HEK293 (cell line): ENCODE data around the gene C8A.
A peak's percentile ranks its signal among the peaks of the same experiment; 100 is the strongest.

ENCODE experiments used
- CTCF ChIA-PET: fragments of 350-600 bp; formaldehyde crosslinking; extraction: SDS; loops from one replicate; lab custom pipeline; 2021; ENCODE audit warnings: antibody characterized with exemption; lab: Yijun Ruan, JAX
- POLR2A ChIA-PET: fragments of 300-600 bp; formaldehyde crosslinking; extraction: SDS; loops from one replicate; lab custom pipeline; 2020; ENCODE audit warnings: antibody characterized with exemption, inconsistent platforms; lab: Yijun Ruan, JAX
- H3K27ac ChIP-seq: fragments of 200-500 bp; sonication (Bioruptor generic); 2 replicates; pipeline ENCODE4 v1.5.1; 2014; ENCODE audit warnings: low read depth, low read length, control low read depth, inconsistent platforms; ENCODE audit errors: extremely low read depth
- H3K36me3 ChIP-seq, 2 experiments: fragments of 200-500 bp in 1 of 2; sonication (Bioruptor generic) in 1 of 2; 1 replicate in 1 of 2; 2 replicates in 1 of 2; pipeline ENCODE4 v1.5.1; 2014 to 2017; ENCODE audit warnings: inconsistent platforms in 2 of 2, low read length in 2 of 2; ENCODE audit not compliant: control insufficient read depth in 2 of 2, insufficient read depth in 1 of 2
- H3K4me1 ChIP-seq: fragments of 200-500 bp; sonication (Bioruptor generic); 2 replicates; pipeline ENCODE4 v1.5.1; 2014; ENCODE audit warnings: mild to moderate bottlenecking, low read length, inconsistent platforms; ENCODE audit not compliant: control insufficient read depth, insufficient read depth
- H3K4me3 ChIP-seq: 2 replicates; pipeline ENCODE4 v1.5.1; 2011; ENCODE audit warnings: low read depth, mild to moderate bottlenecking, control low read depth, low read length, moderate library complexity
- H3K9me3 ChIP-seq: fragments of 200-500 bp; sonication (Bioruptor generic); 2 replicates; pipeline ENCODE4 v1.5.1; 2014; ENCODE audit warnings: low read depth, low read length, inconsistent platforms; ENCODE audit not compliant: control insufficient read depth, insufficient read depth
- BCL6B ChIP-seq: fragments of 450-650 bp; formaldehyde crosslinking; IDR thresholded peaks from 2 replicates; pipeline ENCODE4 v1.5.1; 2017; ENCODE audit warnings: missing biosample characterization, missing genetic modification characterization
- CTCF ChIP-seq: fragments of 450-650 bp; formaldehyde crosslinking; IDR thresholded peaks from 2 replicates; pipeline ENCODE4 v1.5.1; 2016; ENCODE audit warnings: missing biosample characterization, missing genetic modification characterization
- HOXC10 ChIP-seq: sonication (generic); formaldehyde crosslinking; IDR thresholded peaks from 2 replicates; pipeline ENCODE4 v1.8.1; 2023; ENCODE audit warnings: mild to moderate bottlenecking, missing genetic modification reagents
- INSM2 ChIP-seq: fragments of 450-650 bp; formaldehyde crosslinking; IDR thresholded peaks from 2 replicates; pipeline ENCODE4 v1.5.1; 2016; ENCODE audit warnings: missing biosample characterization, missing genetic modification characterization
- MYNN ChIP-seq: fragments of 450-650 bp; formaldehyde crosslinking; IDR thresholded peaks from 2 replicates; pipeline ENCODE4 v1.5.1; 2016; ENCODE audit warnings: missing biosample characterization, missing genetic modification characterization, borderline replicate concordance
- OSR2 ChIP-seq: fragments of 450-650 bp; formaldehyde crosslinking; IDR thresholded peaks from 2 replicates; pipeline ENCODE4 v1.5.1; 2016; ENCODE audit warnings: missing biosample characterization, missing genetic modification characterization
- SP2 ChIP-seq: fragments of 450-650 bp; formaldehyde crosslinking; IDR thresholded peaks from 2 replicates; pipeline ENCODE4 v1.5.1; 2016; ENCODE audit warnings: missing biosample characterization, missing genetic modification characterization
- TRIM28 ChIP-seq: IDR thresholded peaks from 2 replicates; pipeline ENCODE4 v1.6.1; 2011; ENCODE audit warnings: low read length, control low read depth, borderline replicate concordance
- ZNF324 ChIP-seq: fragments of 450-650 bp; formaldehyde crosslinking; IDR thresholded peaks from 2 replicates; pipeline ENCODE4 v1.5.1; 2016; ENCODE audit warnings: missing biosample characterization, missing genetic modification characterization
- ZNF335 ChIP-seq: fragments of 450-650 bp; formaldehyde crosslinking; conservative IDR thresholded peaks from 2 replicates; pipeline ENCODE4 v1.5.1; 2016; ENCODE audit warnings: missing biosample characterization, missing genetic modification characterization
- ZNF362 ChIP-seq: fragments of 450-650 bp; formaldehyde crosslinking; IDR thresholded peaks from 2 replicates; pipeline ENCODE4 v1.5.1; 2016; ENCODE audit warnings: missing biosample characterization, missing genetic modification characterization
- ZNF37A ChIP-seq: fragments of 450-650 bp; IDR thresholded peaks from 2 replicates; pipeline ENCODE4 v1.5.1; 2018; ENCODE audit warnings: missing biosample characterization, missing genetic modification characterization
- ZNF501 ChIP-seq: fragments of 450-650 bp; formaldehyde crosslinking; IDR thresholded peaks from 2 replicates; pipeline ENCODE4 v1.5.1; 2016; ENCODE audit warnings: missing biosample characterization, missing genetic modification characterization
- ZNF621 ChIP-seq: fragments of 450-650 bp; formaldehyde crosslinking; IDR thresholded peaks from 2 replicates; pipeline ENCODE4 v1.5.1; 2017; ENCODE audit warnings: missing biosample characterization, missing genetic modification characterization
- ZNF654 ChIP-seq: fragments of 450-650 bp; formaldehyde crosslinking; IDR thresholded peaks from 2 replicates; pipeline ENCODE4 v1.5.1; 2016; ENCODE audit warnings: low read depth, missing biosample characterization, missing genetic modification characterization
- ZNF843 ChIP-seq: fragments of 450-650 bp; formaldehyde crosslinking; IDR thresholded peaks from 2 replicates; pipeline ENCODE4 v1.5.1; 2016; ENCODE audit warnings: missing biosample characterization, missing genetic modification characterization
- ZSCAN16 ChIP-seq: fragments of 450-650 bp; formaldehyde crosslinking; IDR thresholded peaks from 2 replicates; pipeline ENCODE4 v1.5.1; 2016; ENCODE audit warnings: missing biosample characterization, missing genetic modification characterization
- ZSCAN4 ChIP-seq: fragments of 450-650 bp; formaldehyde crosslinking; IDR thresholded peaks from 2 replicates; pipeline ENCODE4 v1.5.1; 2017; ENCODE audit warnings: missing biosample characterization, missing genetic modification characterization
- ZSCAN5A ChIP-seq: fragments of 450-650 bp; formaldehyde crosslinking; IDR thresholded peaks from 2 replicates; pipeline ENCODE4 v1.5.1; 2016; ENCODE audit warnings: missing biosample characterization, missing genetic modification characterization

C8A gene

GRCh38 chr1:56831871-56832693 lies 22.5 kb upstream of the C8A start:
- Histone ChIP-seq H3K27ac (no peak overlapping the region), H3K4me1 (no peaks in the 10 kb centered on the region), H3K9me3 (no peaks in the 10 kb centered on the region), H3K36me3 (no peaks in the 10 kb centered on the region), H3K4me3 (no peak overlapping the region)
- ChIA-PET CTCF (interaction anchor here (0.5 to 2.2 kb wide), 23 partner anchors 9 to 1752 kb away, joined by 3 to 10 read pairs (median 5); partner anchors contain the start of gene C8B), POLR2A (interaction anchor here (0.6 to 0.8 kb wide), 2 partner anchors 1219 to 1713 kb away, joined by 6 to 10 read pairs; no protein-coding TSS in a partner anchor)
- TF ChIP-seq CTCF (tag by site-specific recombination) (peak; percentile 56), ZNF654 (tag by site-specific recombination) (peak; percentile 83), ZNF843 (tag by site-specific recombination) (no peak), OSR2 (no peak), ZNF362 (tag by site-specific recombination) (peak; percentile 96)

- no peak for TF ChIP-seq ZSCAN5A (tag by site-specific recombination)
- TF ChIP-seq MYNN (tag by site-specific recombination): no peak
- no peak for TF ChIP-seq ZNF501 (tag by site-specific recombination)
- no peak for TF ChIP-seq ZNF37A (tag by site-specific recombination)
- TF ChIP-seq INSM2 (tag by site-specific recombination): no peak
- no peak for TF ChIP-seq SP2
- no peak for TF ChIP-seq ZSCAN16
- CTCF ChIA-PET: interaction anchor here (0.7 to 2.2 kb wide), 10 partner anchors 10 to 1214 kb away, joined by 3 to 12 read pairs (median 4); no protein-coding TSS in a partner anchor
- POLR2A ChIA-PET: interaction anchor here (0.9 kb wide), 1 partner anchor 590 kb away, joined by 3 read pairs; no protein-coding TSS in a partner anchor
- Histone ChIP-seq H3K4me3 (no peak overlapping the region), H3K9me3 (no peaks in the 10 kb centered on the region), H3K36me3 (no peaks in the 10 kb centered on the region), H3K4me1 (no peaks in the 10 kb centered on the region), H3K27ac (no peak overlapping the region)
Measured at GRCh38 chr1:56833088-56833487, 21.5 kb upstream of the C8A start.

- Histone ChIP-seq H3K4me1 (no peaks in the 10 kb centered on the region), H3K36me3 (no peaks in the 10 kb centered on the region), H3K9me3 (no peaks in the 10 kb centered on the region), H3K4me3 (no peak overlapping the region), H3K27ac (no peak overlapping the region)
- CTCF ChIA-PET: interaction anchor here (0.5 to 1.9 kb wide), 3 partner anchors 134 to 764 kb away, joined by 3 to 12 read pairs (median 3); no protein-coding TSS in a partner anchor
- POLR2A ChIA-PET: no interaction called here
- TF ChIP-seq ZNF362 (tag by site-specific recombination): no peak
- no peak for TF ChIP-seq ZSCAN4 (tag by site-specific recombination)
- TF ChIP-seq ZNF335 (tag by site-specific recombination): no peak
- TF ChIP-seq ZNF324 (tag by site-specific recombination): no peak
- TF ChIP-seq TRIM28: no peak
- TF ChIP-seq HOXC10 (CRISPR knock-in tag): no peak
- TF ChIP-seq ZNF621: no peak
- no peak for TF ChIP-seq BCL6B (tag by site-specific recombination)
Measured at GRCh38 chr1:56834137-56834900, 20.3 kb upstream of the C8A start.
